Peyer's patch (tissue), 4 donors: ENCODE data around the gene GBE1. TPM values are rescaled to one million over a fixed set of nuclear protein-coding genes. Genes with fewer than 3 reads are reported as not detected.

Experiments
- DNase-seq, 3 donors: peaks; one replicate each; pipeline ENCODE4 v3.0.0-alpha.2; 2017 to 2019
- H3K27ac ChIP-seq, 4 donors: fragments of 200-600 bp; sonication (generic); one replicate each; pipeline ENCODE4 v1.5.1; 2016 to 2019
- H3K27me3 ChIP-seq, 2 donors: fragments of 200-600 bp; sonication (generic); one replicate each; pipeline ENCODE4 v1.5.1; 2019
- H3K36me3 ChIP-seq, 3 donors: fragments of 200-600 bp; sonication (generic); one replicate each; pipeline ENCODE4 v1.5.1; 2016 to 2019
- H3K4me1 ChIP-seq, 4 donors: fragments of 200-600 bp; sonication (generic); one replicate each; pipeline ENCODE4 v1.5.1; 2016 to 2019
- H3K4me3 ChIP-seq, 4 donors: fragments of 200-600 bp; sonication (generic); 1 replicate in 3 of 4; 2 replicates in 1 of 4; pipeline ENCODE4 v1.5.1; 2016 to 2019; ENCODE audit warnings: mild to moderate bottlenecking in 1 of 4
- H3K9me3 ChIP-seq, 4 donors: fragments of 200-600 bp; sonication (generic); one replicate each; pipeline ENCODE4 v1.5.1; 2016 to 2019; ENCODE audit warnings: mild to moderate bottlenecking in 1 of 4
- CTCF ChIP-seq, 6 experiments: fragments of 450-650 bp in 4 of 6; fragments of 200-600 bp in 2 of 6; sonication (generic) in 1 of 6; IDR thresholded peaks; one replicate each; pipeline ENCODE4 v1.5.1; 2017 to 2019; ENCODE audit warnings: antibody characterized with exemption in 6 of 6, mild to moderate bottlenecking in 3 of 6, moderate library complexity in 1 of 6
- POLR2A ChIP-seq, 2 donors: fragments of 450-650 bp; IDR thresholded peaks; one replicate each; pipeline ENCODE4 v1.5.1; 2017; ENCODE audit warnings: antibody characterized with exemption in 2 of 2, mild to moderate bottlenecking in 2 of 2, moderate library complexity in 2 of 2
- total RNA-seq, 4 donors: library from RNA; depleted of rRNA; stranded (reverse); fragments of >200 nt; gene quantifications; one replicate each; pipeline ENCODE4 v1.1.0, GENCODE V29; 2016

GBE1 gene
- total RNA-seq, 4 donors from 2014 or later: 15.5 to 31.4 (median 20.0) TPM

DNA sequence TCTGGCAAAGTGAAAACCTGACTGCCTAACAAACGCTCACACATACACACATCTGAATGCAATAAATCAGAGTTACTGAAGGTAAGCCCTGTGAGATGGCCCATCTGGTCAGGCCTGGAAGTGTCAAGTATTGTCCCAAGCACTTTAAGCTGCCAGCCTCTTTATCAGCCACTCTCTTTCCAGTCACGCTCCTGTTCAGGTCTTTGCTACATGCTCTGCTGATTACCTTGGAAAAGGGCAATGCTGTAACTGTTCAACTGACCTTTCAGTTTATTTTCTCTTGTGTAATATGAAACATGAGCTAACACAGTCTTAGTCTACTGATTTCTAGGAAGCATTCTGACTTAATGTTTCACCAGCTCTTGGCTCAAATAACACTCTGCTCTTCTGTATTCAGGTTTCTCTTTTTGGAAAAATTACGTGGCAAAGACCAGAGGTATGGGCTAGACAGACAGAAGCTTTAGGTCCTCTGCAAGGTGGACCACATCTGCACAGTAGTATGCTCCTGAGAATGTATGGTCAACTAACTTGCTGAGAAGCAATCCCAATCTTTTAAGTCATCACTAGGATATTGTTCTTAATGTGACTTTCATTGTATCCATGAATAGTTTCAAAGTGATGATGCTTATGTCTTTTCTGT is 44.5 kb downstream of the GBE1 start:
- no peaks in the 10 kb centered on the region for H3K27me3 ChIP-seq

GRCh38 chr3:81713031-81713430 is 48.4 kb downstream of the GBE1 start:
- no peak for DNase-seq
- H3K27ac ChIP-seq: no peak overlapping the region
- TF ChIP-seq CTCF (IDR thresholded peaks at IDR 0.05): no peak
- TF ChIP-seq POLR2A (IDR thresholded peaks at IDR 0.05): no peak
- H3K36me3 ChIP-seq: no peaks in the 10 kb centered on the region
- H3K4me1 ChIP-seq: no peaks in the 10 kb centered on the region
- no peaks in the 10 kb centered on the region for H3K27me3 ChIP-seq
- H3K4me3 ChIP-seq: no peak overlapping the region
- no peaks in the 10 kb centered on the region for H3K9me3 ChIP-seq

More for the DNA sequence above, 44.5 kb downstream of the GBE1 start:
- H3K36me3 ChIP-seq: no peaks in the 10 kb centered on the region
- TF ChIP-seq CTCF (IDR thresholded peaks at IDR 0.05) (no peak), POLR2A (IDR thresholded peaks at IDR 0.05) (no peak)
- no peaks in the 10 kb centered on the region for H3K9me3 ChIP-seq
- no peaks in the 10 kb centered on the region for H3K4me1 ChIP-seq
- no peak for DNase-seq
- H3K4me3 ChIP-seq: no peak overlapping the region
- no peak overlapping the region for H3K27ac ChIP-seq

DNA sequence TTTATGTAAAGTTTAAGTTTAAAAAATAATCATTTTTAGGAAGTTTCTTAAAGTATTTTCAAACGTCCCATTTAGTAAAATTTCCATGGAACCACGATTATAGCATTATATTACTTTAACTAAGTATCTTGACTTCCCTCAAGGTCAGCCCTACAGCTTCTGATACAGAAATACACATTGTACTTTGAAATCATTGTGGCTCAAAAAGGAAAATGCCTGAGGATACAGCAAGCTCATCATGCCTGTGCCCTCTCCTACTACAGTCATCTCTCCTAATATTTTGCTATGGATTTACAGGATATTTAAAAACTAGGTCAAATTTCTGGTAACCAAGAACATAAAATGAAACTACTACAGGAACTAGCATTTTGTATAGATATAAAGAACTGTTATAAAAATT is 51.8 kb downstream of the GBE1 start:
- no peaks in the 10 kb centered on the region for H3K36me3 ChIP-seq
- no peak for DNase-seq
- H3K4me3 ChIP-seq: no peak overlapping the region
- TF ChIP-seq POLR2A (IDR thresholded peaks at IDR 0.05) (no peak), CTCF (IDR thresholded peaks at IDR 0.05) (no peak)
- no peaks in the 10 kb centered on the region for H3K27me3 ChIP-seq
- no peaks in the 10 kb centered on the region for H3K9me3 ChIP-seq
- no peak overlapping the region for H3K27ac ChIP-seq
- H3K4me1 ChIP-seq: no peaks in the 10 kb centered on the region

DNA sequence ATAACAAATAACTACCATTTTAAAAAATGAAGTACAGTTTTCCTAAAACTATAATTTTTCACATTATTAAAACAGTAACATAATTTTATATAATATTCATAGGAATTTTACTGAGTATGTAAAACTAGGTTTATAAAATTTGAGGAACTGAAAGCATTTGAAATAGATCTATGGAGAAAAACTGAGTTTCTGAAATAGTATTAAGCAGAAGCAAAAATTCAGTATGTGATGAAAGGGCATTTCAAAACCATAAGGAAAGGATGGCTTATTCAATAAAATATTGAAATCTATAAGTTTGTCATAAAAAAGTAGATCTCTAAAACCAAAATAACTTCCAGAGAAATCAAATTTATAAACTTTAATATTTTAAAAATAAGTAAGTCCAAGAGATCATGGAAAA is 53.4 kb downstream of the GBE1 start:
- Histone ChIP-seq H3K4me3 (no peak overlapping the region), H3K27me3 (no peaks in the 10 kb centered on the region), H3K4me1 (no peaks in the 10 kb centered on the region), H3K9me3 (no peaks in the 10 kb centered on the region), H3K27ac (no peak overlapping the region), H3K36me3 (no peaks in the 10 kb centered on the region)
- no peak for TF ChIP-seq POLR2A (IDR thresholded peaks at IDR 0.05)
- TF ChIP-seq CTCF (IDR thresholded peaks at IDR 0.05): no peak
- DNase-seq: no peak

- no peaks in the 10 kb centered on the region for H3K36me3 ChIP-seq
- H3K27me3 ChIP-seq: no peaks in the 10 kb centered on the region
- DNase-seq: no peak
- no peaks in the 10 kb centered on the region for H3K4me1 ChIP-seq
- H3K27ac ChIP-seq: no peak overlapping the region
- TF ChIP-seq POLR2A (IDR thresholded peaks at IDR 0.05): no peak
- TF ChIP-seq CTCF (IDR thresholded peaks at IDR 0.05): no peak
- no peaks in the 10 kb centered on the region for H3K9me3 ChIP-seq
- H3K4me3 ChIP-seq: no peak overlapping the region
Observed at GRCh38 chr3:81702126-81702525, 59.3 kb downstream of the GBE1 start.
